HG03558 (cell line): ENCODE results near the gene TP73.
"Not testable (repeated sequence)": the region's sequence is repeated elsewhere in the genome, so short reads cannot be mapped to it uniquely, and the experiment has no call there.

ENCODE experiments used
- ATAC-seq: cut with Tn5 transposase; IDR thresholded peaks from one replicate; pipeline ENCODE4 v1.9.1; 2021; ENCODE audit warnings: moderate number of reproducible peaks; ENCODE audit not compliant: unreplicated experiment; ENCODE audit errors: extremely low read depth

TP73 gene

DNA sequence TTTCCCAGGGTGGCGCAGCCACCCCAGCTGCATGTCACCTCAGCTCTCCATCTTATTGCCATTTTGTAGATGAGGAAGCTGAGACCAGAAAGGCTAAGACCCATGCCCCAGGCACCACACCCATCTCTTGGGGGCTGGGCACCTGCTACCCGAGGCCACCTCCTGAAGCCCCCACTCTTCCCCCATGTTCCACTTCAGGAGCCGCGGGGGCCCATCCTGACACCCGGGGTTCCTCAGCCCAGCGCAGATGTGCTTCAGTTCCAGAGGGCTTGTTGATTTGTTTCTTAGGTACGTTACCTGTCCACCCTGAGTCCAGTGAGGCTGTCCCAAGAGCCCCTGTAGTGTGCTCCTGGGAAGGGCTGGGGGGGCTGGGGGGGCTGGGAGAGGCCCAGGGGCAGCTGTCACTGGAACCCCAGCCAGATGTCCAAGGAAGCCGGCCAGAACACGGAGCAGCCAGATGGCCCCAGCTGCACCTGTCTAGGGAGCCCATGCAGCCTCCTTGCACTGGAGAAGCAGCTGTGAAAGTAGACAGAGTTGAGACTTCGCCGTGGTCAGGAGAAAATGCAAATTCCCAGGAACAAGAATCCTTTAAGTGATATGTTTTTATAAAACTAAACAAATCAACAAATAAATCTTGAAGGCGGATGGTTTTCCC, 82.8 kb downstream of the TP73 start:
- ATAC-seq, result no peak

DNA sequence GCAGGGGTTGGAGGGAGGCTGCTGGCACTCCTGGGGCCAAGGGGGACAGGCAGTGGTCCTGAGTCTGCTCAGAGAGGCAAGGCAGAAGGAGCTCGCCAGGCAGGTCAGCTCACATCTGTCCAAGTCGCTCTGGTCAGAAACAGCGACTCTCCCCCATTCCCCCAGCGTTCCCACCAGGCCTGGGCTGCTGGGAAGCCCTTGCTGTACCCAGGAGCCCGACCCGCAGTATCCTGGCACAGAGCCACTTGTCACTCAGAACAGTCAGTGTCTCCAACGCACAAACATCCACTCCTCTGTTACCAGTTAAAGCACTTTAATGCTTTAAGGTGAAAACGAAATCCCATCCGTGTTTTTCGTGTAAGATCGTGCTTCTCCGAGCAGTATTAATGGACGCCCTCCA, 83.4 kb downstream of the TP73 start:
- ATAC-seq, result no peak

DNA sequence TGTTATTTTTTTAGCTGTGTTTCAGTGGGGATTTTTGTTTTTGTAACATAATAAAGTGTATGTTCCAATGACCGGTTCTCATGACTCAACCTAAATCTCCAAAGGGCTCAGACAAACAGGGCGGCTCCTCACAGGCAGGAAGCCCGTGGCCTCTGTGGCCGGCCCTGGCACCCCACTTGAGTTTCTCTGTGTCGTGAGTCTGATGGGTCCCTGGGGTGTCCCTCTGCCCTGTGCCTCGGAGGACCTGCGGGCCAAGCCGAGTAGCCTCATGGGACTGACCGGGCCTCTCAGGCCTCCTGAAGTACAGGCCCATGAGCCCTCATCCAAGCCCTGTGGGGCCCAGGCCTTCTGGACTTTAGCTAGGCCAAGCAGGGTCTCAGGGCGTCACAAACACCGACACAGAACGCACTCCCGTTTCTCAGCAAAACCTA, 83.8 kb downstream of the TP73 start:
- no peak for ATAC-seq

DNA sequence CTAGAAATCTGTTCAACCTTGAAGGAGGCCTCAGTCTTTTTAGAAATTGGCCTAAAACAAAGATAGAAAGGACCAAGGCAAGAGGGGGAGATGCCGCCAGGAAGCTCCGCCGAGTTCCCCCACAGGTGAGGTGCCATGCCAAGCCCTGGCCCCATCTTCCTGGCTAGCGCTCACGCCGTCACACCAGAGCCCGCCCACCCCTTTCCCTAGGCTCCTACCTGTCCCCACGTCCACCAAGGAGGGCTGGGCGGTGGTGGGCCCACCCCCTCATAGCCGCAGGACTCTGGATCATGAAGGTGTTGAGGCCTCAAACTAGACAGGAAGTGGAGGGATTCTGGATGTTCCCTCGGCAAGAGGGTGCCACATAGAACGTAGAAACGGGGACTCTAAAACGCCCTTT, 84.4 kb downstream of the TP73 start:
- ATAC-seq, result no peak

DNA sequence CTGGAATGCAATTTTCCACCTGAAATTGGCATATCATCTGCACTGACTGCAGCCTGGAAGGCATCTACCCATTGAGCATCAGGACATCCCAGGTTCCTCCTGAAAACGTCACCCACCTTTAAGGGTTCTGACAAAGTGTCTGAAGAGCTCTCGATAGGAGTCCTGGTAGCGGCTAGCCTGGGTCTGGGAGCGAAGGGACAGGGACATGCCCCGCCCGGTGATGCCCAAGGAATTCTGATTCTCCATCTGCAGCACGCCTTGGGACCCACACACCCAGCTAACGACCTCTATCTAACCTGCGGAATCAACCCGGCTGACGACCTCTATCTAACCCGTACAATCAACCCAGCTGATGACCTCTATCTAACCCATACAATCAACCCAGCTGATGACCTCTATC, 86.6 kb downstream of the TP73 start:
- no peak for ATAC-seq

DNA sequence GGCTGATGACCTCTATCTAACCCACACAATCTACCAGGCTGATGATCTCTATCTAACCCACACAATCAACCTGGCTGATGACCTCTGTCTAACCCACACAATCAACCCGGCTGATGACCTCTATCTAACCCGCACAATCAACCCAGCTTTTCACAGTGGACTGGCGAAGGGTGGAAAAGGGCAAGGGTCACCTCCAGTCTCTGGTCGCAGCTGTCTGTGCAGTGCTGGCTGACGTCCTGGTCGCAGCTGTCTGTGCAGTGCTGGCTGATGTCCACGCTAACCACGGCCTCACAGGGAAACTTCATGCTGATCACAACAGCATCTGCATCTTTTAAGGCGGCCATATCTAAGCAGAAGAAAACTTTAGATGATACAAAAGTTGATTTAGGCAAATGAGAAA, 87.7 kb downstream of the TP73 start:
- ATAC-seq, result no peak

DNA sequence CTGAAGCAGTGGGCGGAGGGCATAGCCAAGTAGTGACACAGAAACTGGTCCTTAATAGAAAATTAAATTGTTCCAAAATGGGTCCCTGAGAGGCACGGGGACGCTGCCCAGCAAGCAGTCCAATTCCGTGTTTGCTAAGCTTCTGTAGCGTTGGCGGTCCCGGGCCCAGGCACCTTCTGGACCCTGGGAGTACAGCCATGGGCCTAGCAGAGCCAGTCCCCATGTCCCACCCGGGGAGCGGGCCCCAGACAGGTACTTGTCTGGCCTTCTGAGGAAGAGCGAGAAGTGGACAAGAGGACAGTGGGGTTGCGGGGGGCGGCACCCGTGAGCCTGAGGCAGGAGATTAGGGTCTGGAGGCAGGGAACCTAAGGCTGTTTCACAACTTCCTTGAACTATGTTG, 88.4 kb downstream of the TP73 start:
- no peak for ATAC-seq

DNA sequence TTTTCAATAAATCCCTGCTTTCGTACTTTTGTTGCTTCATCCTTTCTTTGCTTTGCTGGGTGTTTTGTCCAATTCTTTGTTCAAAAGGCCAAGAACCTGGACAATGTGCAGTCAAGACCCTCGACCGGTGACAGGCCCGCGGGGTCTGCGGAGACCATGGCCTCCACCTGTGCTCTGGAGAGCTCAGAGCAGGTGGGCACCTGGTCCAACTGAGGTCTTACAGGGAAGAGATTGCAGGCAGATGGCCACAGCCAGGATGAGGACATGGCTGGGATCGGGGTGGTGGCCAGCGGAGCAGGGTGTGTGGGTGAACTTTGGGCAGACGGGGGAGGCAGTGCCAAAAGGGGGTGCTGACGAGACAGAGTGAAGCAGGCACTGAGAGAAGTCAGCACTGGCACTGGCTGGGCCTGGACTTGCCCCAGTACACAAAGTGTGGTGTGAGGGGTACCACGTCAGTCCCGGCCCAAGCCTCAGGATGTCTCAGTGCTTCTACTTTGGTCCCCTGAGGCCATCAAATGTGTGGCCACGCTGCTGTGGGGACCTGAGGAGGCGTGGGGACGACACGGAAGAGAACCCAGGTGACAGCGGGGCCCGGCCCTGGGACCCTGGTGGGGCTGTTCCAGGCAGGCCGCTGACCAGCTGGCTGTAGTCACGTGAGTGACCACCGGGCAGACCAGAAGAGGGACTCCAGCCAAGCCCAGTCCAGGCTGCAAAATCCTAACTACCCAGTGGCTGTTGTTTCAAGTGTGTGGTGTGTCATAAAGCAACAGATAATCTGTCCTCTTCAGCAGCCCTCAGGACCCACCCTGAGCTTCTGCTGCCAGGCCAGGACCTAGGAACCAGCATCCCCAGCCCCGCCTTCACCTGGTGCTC, 89.5 kb downstream of the TP73 start:
- ATAC-seq, result no peak

DNA sequence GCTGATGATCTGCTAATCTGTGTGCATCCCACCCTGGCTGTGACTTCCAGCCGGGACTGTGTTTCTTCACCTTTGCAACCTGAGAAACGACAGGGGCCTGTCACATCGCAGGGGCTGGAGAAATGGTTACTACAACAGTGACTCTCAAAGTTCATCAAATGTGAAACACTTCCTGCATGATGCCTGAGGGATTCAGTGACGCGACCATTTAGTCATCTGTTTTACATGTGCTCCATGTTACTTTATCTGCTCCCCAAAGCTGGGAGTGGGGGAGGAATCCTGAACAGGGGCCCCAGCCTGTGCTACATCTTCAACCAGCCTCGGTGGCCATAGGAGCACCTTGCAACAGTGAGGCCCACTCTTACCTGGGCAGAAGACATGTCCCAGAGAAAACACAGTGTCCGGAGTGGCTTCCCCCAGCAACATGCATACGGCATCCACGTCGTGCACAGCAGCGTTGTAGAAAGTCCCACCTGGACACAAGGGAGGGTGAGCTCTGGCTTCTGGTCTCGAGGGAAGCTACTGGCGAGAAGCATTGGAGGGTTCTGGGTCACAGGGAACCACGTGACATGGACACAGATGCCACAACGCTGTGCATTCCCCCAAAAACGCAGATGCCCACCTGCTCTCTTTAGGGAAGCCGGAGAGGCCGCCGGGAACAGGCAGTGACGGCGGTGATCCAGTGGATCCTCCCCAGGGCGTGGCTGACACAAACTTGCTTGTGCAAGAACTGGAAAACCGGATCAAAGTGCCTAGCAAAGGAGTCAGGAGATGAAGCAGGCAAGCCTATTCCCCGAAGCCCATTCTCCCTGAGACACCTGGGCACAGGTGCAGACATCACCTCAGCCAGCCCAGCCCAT, 90.4 kb downstream of the TP73 start:
- no peak for ATAC-seq

DNA sequence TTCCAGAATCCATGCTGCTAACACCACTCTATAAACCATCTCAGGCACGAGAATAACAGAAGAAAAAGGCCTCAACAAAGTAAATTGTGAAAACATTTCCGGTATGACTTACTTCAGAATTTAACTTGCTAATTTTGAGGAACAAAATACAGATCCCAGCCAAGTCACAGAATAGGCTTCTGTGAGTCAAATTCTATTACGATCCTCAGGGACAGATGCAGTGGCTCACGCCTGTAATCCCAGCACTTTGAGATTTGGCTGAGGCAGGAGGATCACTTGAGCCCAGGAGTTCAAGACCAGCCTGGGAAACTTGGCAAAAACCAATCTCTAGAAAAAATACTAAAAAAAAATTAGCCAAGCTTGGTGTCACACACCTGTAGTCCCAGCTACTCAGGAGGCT, 91.1 kb downstream of the TP73 start:
- ATAC-seq, result no peak

DNA sequence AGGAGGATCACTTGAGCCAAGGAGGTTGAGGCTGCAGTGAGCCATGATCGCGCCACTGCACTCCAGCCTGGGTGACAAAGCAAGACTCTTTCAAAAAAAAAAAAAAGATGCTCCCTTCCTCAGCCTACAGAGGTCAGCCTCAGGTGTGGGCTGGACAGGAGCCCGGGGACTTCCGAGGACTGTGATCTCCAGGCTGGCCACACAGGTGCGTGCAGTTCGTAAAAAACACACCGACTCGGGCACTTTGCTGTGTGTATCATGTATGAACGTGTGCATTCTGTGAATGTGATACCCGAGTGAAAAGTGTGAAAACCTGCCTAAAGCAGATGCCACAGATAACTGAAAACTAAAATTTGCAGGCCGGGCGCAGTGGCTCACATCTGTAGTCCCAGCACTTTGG, 91.5 kb downstream of the TP73 start:
- no peak for ATAC-seq

DNA sequence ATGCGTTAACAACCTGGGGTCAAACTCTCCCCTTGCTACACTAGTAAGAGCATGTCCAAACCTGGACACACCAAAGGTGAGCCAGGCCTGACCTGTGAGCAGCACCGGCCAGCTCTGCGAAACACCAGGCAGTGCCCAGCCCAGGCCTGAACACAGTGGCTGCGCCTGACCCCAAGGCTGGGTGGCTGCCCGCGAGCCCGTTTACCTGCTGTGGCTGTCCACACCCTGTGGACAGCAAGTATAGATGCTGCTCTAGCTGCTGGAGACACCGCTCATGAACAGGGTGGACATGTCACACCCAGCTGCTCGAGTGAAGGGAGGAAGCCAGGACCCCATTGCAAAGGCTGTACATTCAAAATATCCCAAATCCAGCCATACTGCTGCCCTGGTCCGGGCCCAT, 92.3 kb downstream of the TP73 start:
- no peak for ATAC-seq

DNA sequence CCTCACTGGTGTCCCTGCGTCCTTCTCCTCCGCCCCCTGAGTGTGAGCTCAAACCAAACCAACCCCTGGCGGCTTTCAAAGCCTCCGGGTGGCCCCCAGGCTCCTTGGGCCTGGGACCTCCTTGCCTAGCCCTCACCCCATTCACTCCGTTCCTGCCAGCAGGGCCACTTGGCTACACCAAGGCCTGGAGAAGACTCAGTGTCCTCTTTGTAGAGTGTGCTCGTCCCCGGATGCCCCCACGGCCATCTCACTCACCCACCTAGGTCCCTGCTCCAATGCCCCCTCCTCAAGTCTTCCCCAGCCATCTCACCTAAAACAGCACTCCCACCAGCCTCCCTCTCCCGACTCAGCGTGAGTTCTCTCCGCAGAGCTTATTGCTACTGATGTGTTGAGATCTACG, 92.8 kb downstream of the TP73 start:
- no peak for ATAC-seq

DNA sequence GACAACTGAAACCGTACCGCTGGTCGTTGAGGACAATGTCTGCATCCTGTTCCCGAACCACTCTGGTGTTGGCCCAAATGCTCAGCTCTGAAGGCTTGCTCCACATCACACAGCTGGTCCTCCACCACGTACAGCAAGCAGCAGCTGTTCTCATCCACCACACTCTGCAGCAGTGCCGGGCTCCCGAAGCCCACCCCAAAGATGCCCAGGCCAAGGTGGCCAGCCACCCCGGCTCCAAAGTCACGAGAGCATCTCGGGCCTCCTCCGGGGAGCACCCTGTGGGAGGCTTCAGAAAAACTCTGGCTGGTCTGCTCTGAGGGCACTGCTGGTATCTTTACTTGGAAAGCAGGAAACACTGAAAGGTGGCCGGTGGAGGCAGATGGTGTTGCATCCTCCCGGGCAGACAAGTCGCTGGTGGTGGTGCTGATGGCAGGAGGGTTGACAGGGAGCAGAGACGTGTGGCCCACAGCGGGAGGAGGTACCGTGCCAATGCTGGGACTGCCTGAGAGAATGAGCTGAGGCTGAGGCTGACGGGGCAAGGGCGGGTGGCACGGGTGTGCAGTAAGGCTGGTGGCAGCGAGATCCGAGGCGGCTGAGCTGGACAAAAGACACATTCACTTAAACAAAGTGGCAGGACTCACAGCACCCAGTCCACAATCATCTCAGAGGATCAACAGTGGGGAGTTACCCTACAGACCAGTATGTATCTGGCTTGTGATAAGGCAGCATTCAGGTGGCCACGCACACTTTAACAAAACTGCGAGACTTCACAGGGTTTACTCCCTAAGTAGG, 93.5 kb downstream of the TP73 start:
- ATAC-seq, result no peak

DNA sequence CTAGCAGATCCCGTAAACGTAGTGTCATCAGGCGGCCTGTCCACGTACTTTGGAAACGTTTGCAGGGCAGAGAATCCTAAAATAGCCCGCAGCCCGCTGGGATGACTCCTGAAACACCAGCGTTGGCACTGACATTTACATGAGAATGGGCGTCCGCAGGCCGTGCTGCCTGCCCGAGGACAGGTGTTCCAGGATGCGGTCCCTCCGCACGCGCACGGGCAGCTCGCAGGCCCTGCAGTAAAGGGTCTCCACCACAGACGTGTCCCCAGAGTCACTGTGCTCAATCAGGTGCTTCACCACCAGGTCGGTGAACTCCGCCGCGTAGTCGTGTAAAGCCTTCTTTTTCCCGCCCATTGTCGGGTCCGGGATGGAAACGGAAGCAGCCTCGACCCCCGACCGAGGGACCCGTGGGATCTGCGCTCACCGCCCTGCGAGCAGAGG, 94.1 kb downstream of the TP73 start:
- ATAC-seq, result no peak

DNA sequence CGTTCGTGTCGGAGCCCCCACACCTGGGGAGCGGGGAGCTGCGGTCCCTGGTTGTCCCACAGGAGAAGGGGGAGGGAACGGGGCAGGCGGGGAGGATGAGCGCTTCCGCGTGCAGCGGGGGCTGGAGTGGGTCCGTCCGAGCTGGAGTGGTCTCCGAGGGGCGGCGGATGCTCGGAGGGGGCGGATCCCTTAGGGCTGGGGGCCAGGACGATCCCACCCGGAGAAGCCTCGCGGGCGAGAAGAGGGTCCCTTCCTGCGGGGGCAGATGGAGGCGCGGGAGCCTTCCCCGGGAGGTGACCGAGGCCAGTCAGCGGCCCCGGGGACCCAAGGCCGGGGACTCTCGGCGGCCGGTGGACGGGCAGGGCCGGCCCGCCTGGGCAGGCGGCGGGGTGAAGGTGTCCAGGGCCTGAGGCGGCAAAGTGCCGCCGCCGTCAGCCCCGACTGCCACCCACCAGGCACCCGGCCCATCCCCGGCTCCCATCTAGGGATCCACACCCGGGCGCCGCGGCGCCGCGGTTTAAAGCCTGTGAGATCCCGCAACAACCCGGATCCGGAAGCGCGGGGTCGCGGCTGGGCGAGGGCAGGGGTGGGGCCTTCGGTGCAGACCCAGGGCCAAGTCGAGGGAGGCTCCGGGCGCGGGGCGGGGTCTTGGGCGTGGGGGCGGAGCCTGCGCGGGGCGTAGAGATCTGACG, 94.7 kb downstream of the TP73 start:
- no peak for ATAC-seq

DNA sequence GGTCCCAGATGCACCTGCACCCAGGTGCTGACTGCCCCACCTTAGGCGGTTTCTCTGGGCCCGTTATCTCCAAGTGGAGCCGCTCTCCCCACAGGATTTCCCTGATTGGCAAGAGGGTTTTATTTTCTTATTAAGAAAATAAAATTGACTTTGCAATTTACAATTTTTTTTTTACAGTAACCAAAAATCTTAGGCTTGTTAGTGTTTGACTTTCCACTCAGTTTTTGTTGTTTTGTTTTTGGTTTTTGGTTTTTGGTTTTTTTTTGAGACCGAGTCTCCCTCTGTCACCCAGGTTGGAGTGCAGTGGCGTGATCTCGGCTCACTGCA, 95.2 kb downstream of the TP73 start:
- ATAC-seq, result no peak

DNA sequence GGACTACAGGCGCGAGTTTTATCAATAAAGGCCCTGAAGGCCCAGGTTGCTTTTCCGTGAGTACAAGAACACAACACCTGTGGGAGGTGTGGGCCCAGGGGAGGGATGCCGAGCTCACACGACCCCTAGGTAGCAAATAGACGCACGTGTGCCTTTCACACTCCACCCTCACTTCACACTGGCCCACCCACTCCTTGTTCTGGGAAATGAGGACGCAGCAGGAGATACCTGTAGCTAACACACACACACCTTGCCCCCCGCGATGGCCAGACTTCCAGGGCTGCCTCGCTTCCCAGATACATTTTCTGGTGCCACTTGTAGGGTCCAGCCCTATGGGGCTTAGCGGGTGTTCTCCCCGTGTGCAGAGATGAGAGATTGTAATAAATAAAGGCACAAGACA, 95.6 kb downstream of the TP73 start:
- ATAC-seq, result no peak

DNA sequence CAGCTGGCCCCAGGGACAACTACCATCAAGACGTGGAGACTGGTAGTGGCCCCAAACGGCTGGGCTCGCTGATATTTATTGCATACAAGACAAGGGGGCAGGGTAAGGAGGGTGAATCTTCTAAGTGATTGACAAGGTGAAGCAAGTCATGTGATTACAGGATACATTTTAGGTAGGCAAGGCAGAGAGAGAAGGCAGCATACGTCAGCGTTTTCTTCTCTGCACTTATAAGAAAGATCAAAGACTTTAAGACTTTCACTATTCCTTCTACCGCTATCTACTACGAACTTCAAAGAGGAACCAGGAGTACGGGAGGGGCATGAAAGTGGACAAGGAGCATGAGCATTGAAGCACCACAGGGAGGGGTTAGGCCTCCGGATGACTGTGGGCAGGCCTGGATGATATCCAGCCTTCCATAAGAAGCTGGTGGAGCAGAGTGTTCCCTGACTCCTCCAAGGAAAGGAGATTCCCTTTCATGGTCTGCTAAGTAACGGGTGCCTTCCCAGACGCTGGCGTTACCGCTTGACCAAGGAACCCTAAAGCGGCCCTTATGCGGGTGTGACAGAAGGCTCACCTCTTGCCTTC, 96.1 kb downstream of the TP73 start:
- not testable (repeated sequence) for ATAC-seq
